ENCODE measurements around the gene SRGAP2B.
"Not testable (repeated sequence)": the region's sequence is repeated elsewhere in the genome, so short reads cannot be mapped to it uniquely, and the experiment has no call there.

The SRGAP2B gene

GRCh38 chr1:145077872-145078786 lies 17.0 kb downstream of the SRGAP2B start:
- not testable (repeated sequence) for H3K4me2 ChIP-seq (ENCODE audit: insufficient read depth, low read length)

GRCh38 chr1:145076877-145077276 lies 18.3 kb downstream of the SRGAP2B start:
- DNase-seq; H4K20me1 ChIP-seq (ENCODE audit: insufficient read depth, low read length): not testable (repeated sequence)

More at GRCh38 chr1:145077872-145078786, 17.0 kb downstream of the SRGAP2B start:
- H3K4me3 ChIP-seq (ENCODE audit: low read depth in 1 of 2, low read length in 2 of 2); H3K27me3 ChIP-seq (ENCODE audit: insufficient read depth, low read length, poor library complexity); H3K4me1 ChIP-seq (ENCODE audit: insufficient read depth, low read length); H2AFZ ChIP-seq (ENCODE audit: low read depth, low read length); H3K79me2 ChIP-seq (ENCODE audit: insufficient read depth, low read length); H3K36me3 ChIP-seq (ENCODE audit: insufficient read depth, low read length); H3K9ac ChIP-seq (ENCODE audit: low read depth, low read length); H3K27ac ChIP-seq (ENCODE audit: low read length); H4K20me1 ChIP-seq (ENCODE audit: insufficient read depth, low read length); H3K9me3 ChIP-seq (ENCODE audit: insufficient read depth, low read length, severe bottlenecking); ATAC-seq (ENCODE audit: insufficient read depth, low read depth); DNase-seq: not testable (repeated sequence)

GRCh38 chr1:145074021-145074559 lies 21.0 kb downstream of the SRGAP2B start:
- H3K27me3 ChIP-seq (ENCODE audit: insufficient read depth, low read length, poor library complexity); H3K9me3 ChIP-seq (ENCODE audit: insufficient read depth, low read length, severe bottlenecking); H2AFZ ChIP-seq (ENCODE audit: low read depth, low read length); H4K20me1 ChIP-seq (ENCODE audit: insufficient read depth, low read length); H3K27ac ChIP-seq (ENCODE audit: low read length); ATAC-seq (ENCODE audit: insufficient read depth, low read depth); H3K4me3 ChIP-seq (ENCODE audit: low read depth in 1 of 2, low read length in 2 of 2); H3K9ac ChIP-seq (ENCODE audit: low read depth, low read length); H3K4me1 ChIP-seq (ENCODE audit: insufficient read depth, low read length); H3K79me2 ChIP-seq (ENCODE audit: insufficient read depth, low read length); H3K4me2 ChIP-seq (ENCODE audit: insufficient read depth, low read length); DNase-seq; H3K36me3 ChIP-seq (ENCODE audit: insufficient read depth, low read length): not testable (repeated sequence)

More at GRCh38 chr1:145076877-145077276, 18.3 kb downstream of the SRGAP2B start:
- not testable (repeated sequence) for H2AFZ ChIP-seq (ENCODE audit: low read depth, low read length); H3K27me3 ChIP-seq (ENCODE audit: insufficient read depth, low read length, poor library complexity); H3K9me3 ChIP-seq (ENCODE audit: insufficient read depth, low read length, severe bottlenecking); H3K4me1 ChIP-seq (ENCODE audit: insufficient read depth, low read length); H3K79me2 ChIP-seq (ENCODE audit: insufficient read depth, low read length); H3K4me2 ChIP-seq (ENCODE audit: insufficient read depth, low read length); H3K27ac ChIP-seq (ENCODE audit: low read length); H3K36me3 ChIP-seq (ENCODE audit: insufficient read depth, low read length); H3K9ac ChIP-seq (ENCODE audit: low read depth, low read length); H3K4me3 ChIP-seq (ENCODE audit: low read depth in 1 of 2, low read length in 2 of 2); ATAC-seq (ENCODE audit: insufficient read depth, low read depth)

GRCh38 chr1:145071569-145071968 lies 23.6 kb downstream of the SRGAP2B start:
- not testable (repeated sequence) for H2AFZ ChIP-seq (ENCODE audit: low read depth, low read length); H3K27ac ChIP-seq (ENCODE audit: low read length); H3K79me2 ChIP-seq (ENCODE audit: insufficient read depth, low read length); H3K4me3 ChIP-seq (ENCODE audit: low read depth in 1 of 2, low read length in 2 of 2); H3K4me2 ChIP-seq (ENCODE audit: insufficient read depth, low read length); H3K9me3 ChIP-seq (ENCODE audit: insufficient read depth, low read length, severe bottlenecking); H3K27me3 ChIP-seq (ENCODE audit: insufficient read depth, low read length, poor library complexity); ATAC-seq (ENCODE audit: insufficient read depth, low read depth); DNase-seq; H3K9ac ChIP-seq (ENCODE audit: low read depth, low read length); H3K4me1 ChIP-seq (ENCODE audit: insufficient read depth, low read length); H3K36me3 ChIP-seq (ENCODE audit: insufficient read depth, low read length); H4K20me1 ChIP-seq (ENCODE audit: insufficient read depth, low read length)

GRCh38 chr1:145066486-145066885 lies 28.6 kb downstream of the SRGAP2B start:
- not testable (repeated sequence) for ATAC-seq (ENCODE audit: insufficient read depth, low read depth)

GRCh38 chr1:145065194-145065826 lies 29.8 kb downstream of the SRGAP2B start:
- not testable (repeated sequence) for DNase-seq; H3K36me3 ChIP-seq (ENCODE audit: insufficient read depth, low read length); ATAC-seq (ENCODE audit: insufficient read depth, low read depth); H3K4me1 ChIP-seq (ENCODE audit: insufficient read depth, low read length); H3K9ac ChIP-seq (ENCODE audit: low read depth, low read length); H4K20me1 ChIP-seq (ENCODE audit: insufficient read depth, low read length); H3K27ac ChIP-seq (ENCODE audit: low read length); H3K27me3 ChIP-seq (ENCODE audit: insufficient read depth, low read length, poor library complexity); H2AFZ ChIP-seq (ENCODE audit: low read depth, low read length); H3K9me3 ChIP-seq (ENCODE audit: insufficient read depth, low read length, severe bottlenecking); H3K79me2 ChIP-seq (ENCODE audit: insufficient read depth, low read length); H3K4me3 ChIP-seq (ENCODE audit: low read depth in 1 of 2, low read length in 2 of 2); H3K4me2 ChIP-seq (ENCODE audit: insufficient read depth, low read length)

More at GRCh38 chr1:145066486-145066885, 28.6 kb downstream of the SRGAP2B start:
- H3K27me3 ChIP-seq (ENCODE audit: insufficient read depth, low read length, poor library complexity); DNase-seq; H3K79me2 ChIP-seq (ENCODE audit: insufficient read depth, low read length); H3K4me1 ChIP-seq (ENCODE audit: insufficient read depth, low read length); H3K4me3 ChIP-seq (ENCODE audit: low read depth in 1 of 2, low read length in 2 of 2); H3K36me3 ChIP-seq (ENCODE audit: insufficient read depth, low read length); H3K9ac ChIP-seq (ENCODE audit: low read depth, low read length); H2AFZ ChIP-seq (ENCODE audit: low read depth, low read length); H4K20me1 ChIP-seq (ENCODE audit: insufficient read depth, low read length); H3K4me2 ChIP-seq (ENCODE audit: insufficient read depth, low read length); H3K9me3 ChIP-seq (ENCODE audit: insufficient read depth, low read length, severe bottlenecking); H3K27ac ChIP-seq (ENCODE audit: low read length): not testable (repeated sequence)

- H2AFZ ChIP-seq (ENCODE audit: low read depth, low read length); H3K27me3 ChIP-seq (ENCODE audit: insufficient read depth, low read length, poor library complexity); H3K9ac ChIP-seq (ENCODE audit: low read depth, low read length); H3K36me3 ChIP-seq (ENCODE audit: insufficient read depth, low read length); H3K4me2 ChIP-seq (ENCODE audit: insufficient read depth, low read length); H3K79me2 ChIP-seq (ENCODE audit: insufficient read depth, low read length); DNase-seq; H3K27ac ChIP-seq (ENCODE audit: low read length); H3K4me3 ChIP-seq (ENCODE audit: low read depth in 1 of 2, low read length in 2 of 2); H3K4me1 ChIP-seq (ENCODE audit: insufficient read depth, low read length); H3K9me3 ChIP-seq (ENCODE audit: insufficient read depth, low read length, severe bottlenecking); ATAC-seq (ENCODE audit: insufficient read depth, low read depth); H4K20me1 ChIP-seq (ENCODE audit: insufficient read depth, low read length): not testable (repeated sequence)
These were observed 31.0 kb downstream of the SRGAP2B start for GRCh38 chr1:145063941-145064648.
